Tibial artery (tissue), 4 donors: ENCODE data around the gene MT1G.

ENCODE experiments used
- DNase-seq, 2 donors: peaks; one replicate each; pipeline ENCODE4 v3.0.0-alpha.2; 2019
- H3K27ac ChIP-seq, 2 donors: fragments of 200-600 bp; sonication (generic) in 1 of 2; 1 replicate in 1 of 2; 2 replicates in 1 of 2; pipeline ENCODE4 v1.5.1; 2018 to 2019; ENCODE audit warnings: mild to moderate bottlenecking in 1 of 2
- H3K27me3 ChIP-seq, 2 donors: fragments of 200-600 bp; sonication (generic) in 1 of 2; one replicate each; pipeline versions ENCODE4 v1.5.1 to v1.6.0; 2016 to 2019
- H3K36me3 ChIP-seq, 3 donors: fragments of 200-600 bp; sonication (generic) in 2 of 3; one replicate each; pipeline ENCODE4 v1.5.1; 2016 to 2019; ENCODE audit warnings: mild to moderate bottlenecking in 2 of 3
- H3K4me1 ChIP-seq, 4 donors: fragments of 200-600 bp; sonication (generic) in 2 of 4; 1 replicate in 3 of 4; 2 replicates in 1 of 4; pipeline ENCODE4 v1.5.1; 2016 to 2019
- H3K4me3 ChIP-seq, 2 donors: fragments of 200-600 bp; sonication (generic) in 1 of 2; 1 replicate in 1 of 2; 2 replicates in 1 of 2; pipeline ENCODE4 v1.5.1; 2018 to 2019; ENCODE audit warnings: mild to moderate bottlenecking in 2 of 2
- H3K9me3 ChIP-seq, 3 donors: fragments of 200-600 bp; sonication (generic) in 1 of 3; one replicate each; pipeline ENCODE4 v1.5.1; 2016 to 2019
- CTCF ChIP-seq, 2 experiments: fragments of 200-600 bp in 1 of 2; fragments of 450-650 bp in 1 of 2; IDR thresholded peaks; one replicate each; pipeline ENCODE4 v1.5.1; 2017 to 2019; ENCODE audit warnings: antibody characterized with exemption in 2 of 2, mild to moderate bottlenecking in 1 of 2, moderate library complexity in 1 of 2
- intact Hi-C: fragments of 100-400 bp; cut with DNase I; formaldehyde crosslinking; loops from one replicate; pipeline ENCODE4 v1.15.0; 2023; ENCODE audit warnings: low total_unique reads

The MT1G gene

DNA sequence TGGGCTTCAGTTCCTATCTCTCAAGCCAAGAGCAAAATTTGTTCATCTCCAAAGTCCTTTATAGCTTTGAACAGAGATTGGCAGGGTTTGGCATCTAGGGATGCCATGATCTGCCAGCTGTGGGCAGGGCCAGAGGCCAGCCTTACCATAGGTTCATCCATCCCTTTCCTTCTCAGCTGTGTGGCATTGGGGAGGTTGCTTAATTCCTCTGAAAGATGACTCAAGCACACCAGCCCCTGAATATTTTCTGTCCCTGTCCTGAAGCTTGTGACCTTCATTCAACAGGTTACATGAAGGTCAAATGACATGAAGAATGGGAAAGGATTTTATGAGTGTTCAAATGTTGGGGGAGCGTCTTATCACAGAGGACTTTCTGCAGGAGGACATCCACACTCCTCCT, 3.4 kb downstream of the MT1G start:
- DNase-seq: no peak
- Histone ChIP-seq H3K4me1 (peaks cover 0 to 24% (median 20%) of the 10 kb centered on the region in 4 donors), H3K27me3 (peaks cover 3 to 85% of the 10 kb centered on the region in 2 donors), H3K27ac (no peak overlapping the region), H3K9me3 (no peaks in the 10 kb centered on the region), H3K36me3 (no peaks in the 10 kb centered on the region), H3K4me3 (no peak overlapping the region)
- intact Hi-C loops: no loop called here
- TF ChIP-seq CTCF (IDR thresholded peaks at IDR 0.05): no peak

DNA sequence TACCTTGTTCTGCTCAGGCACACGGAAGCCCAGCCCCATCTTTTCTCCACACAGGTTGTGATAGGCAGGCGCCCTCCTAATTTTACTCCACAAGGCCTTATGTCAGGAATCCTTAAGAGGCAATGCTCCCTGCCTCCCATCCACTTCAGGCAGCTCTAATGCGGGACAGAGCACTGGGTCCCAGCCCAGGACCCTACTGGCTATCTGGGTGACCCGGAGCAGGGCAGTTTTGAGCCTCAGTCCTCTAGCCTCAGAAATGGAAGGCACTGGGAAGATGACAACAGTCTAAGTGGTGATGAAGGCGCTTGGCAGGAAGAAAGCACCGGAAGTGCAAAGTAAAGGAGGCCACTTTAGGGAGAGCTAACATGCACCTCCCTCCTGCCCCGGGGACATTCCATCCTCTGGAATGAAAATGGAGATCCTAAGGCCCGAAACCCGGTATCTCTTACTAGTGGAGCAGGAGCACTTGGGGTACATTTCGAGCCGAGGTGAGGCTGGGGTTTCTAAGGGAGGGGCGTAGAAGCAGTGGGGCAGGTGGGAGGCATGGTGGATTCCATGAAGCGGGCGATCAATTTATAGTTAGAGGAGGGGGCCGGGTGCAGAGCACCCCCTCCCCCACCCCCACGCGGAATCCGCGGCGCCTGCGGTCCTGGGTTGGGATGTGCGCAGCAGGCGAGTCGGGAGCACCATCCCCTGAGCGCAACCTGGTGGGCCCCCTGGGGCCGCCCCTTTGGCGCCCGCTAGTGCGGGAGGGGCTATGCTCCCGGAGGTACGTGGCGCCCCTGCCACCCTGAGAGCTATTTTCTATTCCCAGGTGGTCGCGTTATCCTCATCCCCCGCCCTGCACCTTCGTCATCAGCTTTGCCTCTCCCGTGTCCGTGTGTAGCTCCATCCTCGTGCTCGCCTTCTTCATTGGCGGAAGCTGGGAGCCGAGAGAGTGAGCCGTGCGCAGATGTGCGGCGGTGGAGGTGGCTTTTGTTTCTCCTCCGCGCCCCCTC, 5.2 kb downstream of the MT1G start:
- Histone ChIP-seq H3K27me3 (peaks cover 0 to 79% of the 10 kb centered on the region in 2 donors), H3K9me3 (no peaks in the 10 kb centered on the region), H3K4me1 (peaks cover 0 to 28% (median 15%) of the 10 kb centered on the region in 4 donors), H3K4me3 (no peak overlapping the region), H3K27ac (no peak overlapping the region), H3K36me3 (no peaks in the 10 kb centered on the region)
- intact Hi-C loops: no loop called here
- no peak for TF ChIP-seq CTCF (IDR thresholded peaks at IDR 0.05)
- DNase-seq: no peak

DNA sequence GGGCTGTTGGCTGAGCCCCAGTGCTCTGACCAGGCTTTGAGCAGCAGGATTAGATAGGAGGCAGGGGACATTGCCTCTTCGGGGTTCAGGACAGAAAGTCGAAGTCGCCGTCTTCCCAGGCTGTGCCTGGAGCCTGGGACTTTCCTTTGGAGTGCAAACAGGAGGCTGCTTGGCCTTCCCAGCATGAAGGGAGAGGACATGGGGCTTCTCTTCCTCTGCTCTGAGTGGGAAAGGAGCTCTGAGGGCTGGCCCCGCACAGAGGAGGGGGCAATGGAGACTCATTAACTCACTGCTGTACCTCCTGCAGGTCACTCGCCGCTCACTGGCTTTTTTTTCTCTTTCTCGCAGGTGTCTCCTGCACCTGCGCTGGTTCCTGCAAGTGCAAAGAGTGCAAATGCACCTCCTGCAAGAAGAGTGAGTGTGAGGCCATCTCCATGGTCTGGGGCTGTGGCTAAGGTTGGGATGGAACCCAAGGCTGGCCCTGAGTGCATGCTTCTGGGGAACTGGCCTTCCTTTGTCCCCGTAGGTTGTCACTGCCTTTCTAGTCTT, 9.5 kb downstream of the MT1G start:
- no peak overlapping the region for H3K27ac ChIP-seq
- peak in 1 of 2 donors; percentile 82 for DNase-seq
- no peaks in the 10 kb centered on the region for H3K36me3 ChIP-seq
- peak overlapping the region; percentile 45 to 59 for H3K4me3 ChIP-seq
- H3K27me3 ChIP-seq: peaks cover 0 to 46% of the 10 kb centered on the region in 2 donors
- no peaks in the 10 kb centered on the region for H3K9me3 ChIP-seq
- TF ChIP-seq CTCF (IDR thresholded peaks at IDR 0.05): no peak
- intact Hi-C loops: no loop called here
- H3K4me1 ChIP-seq: peaks cover 0 to 29% (median 16%) of the 10 kb centered on the region in 4 donors

- intact Hi-C loops: no loop called here
- Histone ChIP-seq H3K27me3 (peaks cover 0 to 40% of the 10 kb centered on the region in 2 donors), H3K4me1 (peaks cover 0 to 24% (median 11%) of the 10 kb centered on the region in 4 donors), H3K4me3 (peak within 1 kb of the TSS; percentile 45 to 59), H3K9me3 (no peaks in the 10 kb centered on the region), H3K36me3 (no peaks in the 10 kb centered on the region), H3K27ac (no peak within 1 kb of the TSS)
- peak; percentile 73 to 85 for DNase-seq
- TF ChIP-seq CTCF (IDR thresholded peaks at IDR 0.05): no peak
Observed at GRCh38 chr16:56657555-56658326, 10.1 kb downstream of the MT1G start, which contains the start of gene MT1F. TSS of gene MT1F (plus strand) at chr16:56657959. CDS start at chr16:56658059, 100 bp downstream.

DNA sequence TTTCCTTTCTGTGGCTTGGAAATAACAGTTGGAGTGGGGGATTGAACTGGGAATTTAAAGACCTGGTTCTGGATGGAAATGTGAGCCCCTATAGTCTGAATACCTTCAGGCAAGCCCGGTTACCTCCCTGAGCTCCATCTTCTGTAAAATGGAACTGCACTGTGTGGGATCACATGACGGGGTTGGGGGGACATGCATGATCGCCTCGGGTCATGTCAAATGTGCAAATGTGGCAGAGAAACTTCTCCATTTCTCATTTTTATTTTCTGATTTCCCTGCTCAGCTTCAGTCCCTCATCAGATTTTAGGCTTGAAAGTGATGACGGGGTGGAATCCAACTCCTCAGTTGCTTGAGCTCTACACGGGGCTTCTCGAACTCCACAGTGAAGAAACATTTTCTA, 14.6 kb downstream of the MT1G start:
- H3K27me3 ChIP-seq: peaks cover 0 to 23% of the 10 kb centered on the region in 2 donors
- no peak for DNase-seq
- H3K4me3 ChIP-seq: no peak overlapping the region
- H3K4me1 ChIP-seq: peaks cover 0 to 11% (median 5%) of the 10 kb centered on the region in 4 donors
- no peaks in the 10 kb centered on the region for H3K36me3 ChIP-seq
- H3K27ac ChIP-seq: no peak overlapping the region
- intact Hi-C loops: no loop called here
- H3K9me3 ChIP-seq: no peaks in the 10 kb centered on the region
- TF ChIP-seq CTCF (IDR thresholded peaks at IDR 0.05): no peak
